ENCODE measurements around the gene PDZD8.

Gene PDZD8

GRCh38 chr10:117262903-117263293 lies 112.3 kb downstream of the PDZD8 start:
- peaks cover 3% of the 10 kb centered on the region; the same call in 1 of the 2 replicates for H3K27me3 ChIP-seq (ENCODE audit: control insufficient read depth, low read length)
- no peak overlapping the region for H3K4me3 ChIP-seq (ENCODE audit: low read length)
- no peak for TF ChIP-seq EZH2phosphoT487 (IDR thresholded peaks at IDR 0.05; ENCODE audit: borderline replicate concordance, low read length)
- no peak for TF ChIP-seq CTCF (IDR thresholded peaks at IDR 0.05; ENCODE audit: low read depth, low read length, poor library complexity, severe bottlenecking)
- no peaks in the 10 kb centered on the region for H4K20me1 ChIP-seq (ENCODE audit: control insufficient read depth, insufficient read depth, low read depth, low read length)
- no peaks in the 10 kb centered on the region for H3K36me3 ChIP-seq (ENCODE audit: control insufficient read depth, low read length)
- no peaks in the 10 kb centered on the region for H3K9me3 ChIP-seq (ENCODE audit: control insufficient read depth, insufficient read depth, low read length)
- no peak overlapping the region for H3K27ac ChIP-seq (ENCODE audit: low read depth, low read length)
- no peaks in the 10 kb centered on the region for H3F3A ChIP-seq (ENCODE audit: control insufficient read depth, insufficient read depth)
- H3K79me2 ChIP-seq (ENCODE audit: control insufficient read depth, low read length): no peaks in the 10 kb centered on the region
- no peaks in the 10 kb centered on the region for H3K9me2 ChIP-seq (replicated peaks; ENCODE audit: control insufficient read depth, low read length)
- no peak overlapping the region for H3K4me2 ChIP-seq (ENCODE audit: low read length)
- peaks cover 6% of the 10 kb centered on the region for H3K4me1 ChIP-seq (ENCODE audit: control insufficient read depth, low read length)

DNA sequence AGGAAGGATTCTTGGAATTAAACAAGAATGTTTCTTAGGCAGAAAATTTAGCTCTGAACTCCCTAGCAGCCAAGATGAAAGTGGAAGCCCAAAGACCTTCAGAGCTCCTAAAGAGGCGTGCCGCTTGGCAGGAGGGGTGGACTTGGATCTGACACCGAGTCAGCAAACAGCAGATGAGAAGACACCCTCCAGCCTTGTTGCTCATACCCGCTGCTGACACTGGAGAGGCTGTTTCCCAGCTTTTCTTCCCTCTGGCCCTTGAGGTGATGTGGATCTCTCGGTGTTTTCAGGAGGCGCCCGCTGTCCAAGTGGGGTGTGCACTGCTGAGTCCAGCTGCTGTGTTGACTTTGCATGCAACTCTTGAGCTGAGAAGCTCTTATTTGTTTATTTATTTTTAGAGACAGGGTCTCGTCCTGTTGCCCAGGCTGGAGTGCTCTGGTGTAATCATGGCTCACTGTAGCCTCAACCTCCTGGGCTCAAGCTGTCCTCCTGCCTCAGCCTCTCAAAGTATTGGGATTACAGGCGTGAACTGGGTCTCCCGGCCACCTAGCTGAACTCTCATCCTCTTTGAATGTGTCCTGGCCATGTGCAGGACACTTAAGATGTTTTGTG lies 112.8 kb downstream of the PDZD8 start:
- no peaks in the 10 kb centered on the region for H3K9me2 ChIP-seq (replicated peaks; ENCODE audit: control insufficient read depth, low read length)
- no peaks in the 10 kb centered on the region for H3K9me3 ChIP-seq (ENCODE audit: control insufficient read depth, insufficient read depth, low read length)
- no peak for TF ChIP-seq EZH2phosphoT487 (IDR thresholded peaks at IDR 0.05; ENCODE audit: borderline replicate concordance, low read length)
- TF ChIP-seq CTCF (IDR thresholded peaks at IDR 0.05; ENCODE audit: low read depth, low read length, poor library complexity, severe bottlenecking): no peak
- no peaks in the 10 kb centered on the region for H3F3A ChIP-seq (ENCODE audit: control insufficient read depth, insufficient read depth)
- peaks cover 6% of the 10 kb centered on the region for H3K4me1 ChIP-seq (ENCODE audit: control insufficient read depth, low read length)
- H3K4me3 ChIP-seq (ENCODE audit: low read length): no peak overlapping the region
- H3K4me2 ChIP-seq (ENCODE audit: low read length): no peak overlapping the region
- H3K36me3 ChIP-seq (ENCODE audit: control insufficient read depth, low read length): no peaks in the 10 kb centered on the region
- no peak overlapping the region for H3K27ac ChIP-seq (ENCODE audit: low read depth, low read length)
- H4K20me1 ChIP-seq (ENCODE audit: control insufficient read depth, insufficient read depth, low read depth, low read length): no peaks in the 10 kb centered on the region
- H3K79me2 ChIP-seq (ENCODE audit: control insufficient read depth, low read length): no peaks in the 10 kb centered on the region
- peaks cover 3% of the 10 kb centered on the region; the same call in 1 of the 2 replicates for H3K27me3 ChIP-seq (ENCODE audit: control insufficient read depth, low read length)

DNA sequence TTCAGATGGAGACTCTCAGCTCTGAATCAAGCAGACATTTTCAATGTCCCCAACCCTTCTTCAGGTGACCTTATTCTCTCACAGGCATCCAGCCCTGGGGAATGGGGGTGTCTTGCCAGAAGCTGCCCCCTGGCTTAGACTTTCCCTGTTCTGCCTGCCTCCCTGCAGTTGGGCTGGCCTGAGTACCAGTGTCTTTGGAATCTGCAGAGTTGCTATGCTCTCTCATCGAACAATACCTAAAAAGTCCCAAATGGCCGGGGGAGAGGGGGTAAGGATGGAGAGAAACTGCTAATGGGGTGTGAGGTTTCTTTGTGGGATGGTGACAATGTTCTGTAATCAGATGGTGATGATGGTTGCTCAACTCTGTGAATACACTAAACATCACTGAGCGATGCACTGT lies 113.7 kb downstream of the PDZD8 start:
- Histone ChIP-seq H4K20me1 (ENCODE audit: control insufficient read depth, insufficient read depth, low read depth, low read length) (no peaks in the 10 kb centered on the region), H3K36me3 (ENCODE audit: control insufficient read depth, low read length) (no peaks in the 10 kb centered on the region), H3K9me3 (ENCODE audit: control insufficient read depth, insufficient read depth, low read length) (no peaks in the 10 kb centered on the region), H3K9me2 (replicated peaks; ENCODE audit: control insufficient read depth, low read length) (no peaks in the 10 kb centered on the region), H3F3A (ENCODE audit: control insufficient read depth, insufficient read depth) (no peaks in the 10 kb centered on the region), H3K4me3 (ENCODE audit: low read length) (no peak overlapping the region), H3K4me2 (ENCODE audit: low read length) (no peak overlapping the region), H3K79me2 (ENCODE audit: control insufficient read depth, low read length) (no peaks in the 10 kb centered on the region), H3K27me3 (ENCODE audit: control insufficient read depth, low read length) (peaks cover 3% of the 10 kb centered on the region; the same call in 1 of the 2 replicates), H3K4me1 (ENCODE audit: control insufficient read depth, low read length) (peaks cover 6% of the 10 kb centered on the region), H3K27ac (ENCODE audit: low read depth, low read length) (no peak overlapping the region)
- TF ChIP-seq CTCF (IDR thresholded peaks at IDR 0.05; ENCODE audit: low read depth, low read length, poor library complexity, severe bottlenecking) (no peak), EZH2phosphoT487 (IDR thresholded peaks at IDR 0.05; ENCODE audit: borderline replicate concordance, low read length) (no peak)

All from DOHH2 (cell line).